Calu3 (cell line): ENCODE data around the gene IMMP2L. TPM values are rescaled to one million over a fixed set of nuclear protein-coding genes. Genes with fewer than 3 reads are reported as not detected.

ENCODE experiments used
- BruUV-seq: library from RNA; stranded (reverse); fragments of 400-500 nt; replicated peaks from 2 replicates; lab custom pipeline; 2021; lab: Mats Ljungman, UMichigan
- CTCF ChIA-PET: fragments of 300-600 bp; sonication (Branson Sonifier 250); formaldehyde crosslinking; loops from one replicate; lab custom pipeline; 2022; ENCODE audit warnings: antibody characterized with exemption; lab: Charles Lee
- DNase-seq: peaks from one replicate; pipeline ENCODE4 v3.0.0; 2022
- H3K27ac Mint-ChIP-seq: one replicate; pipeline ENCODE4 v1.8.0; 2022; ENCODE audit warnings: mixed read lengths; ENCODE audit not compliant: unreplicated experiment
- H3K27me3 Mint-ChIP-seq: one replicate; pipeline ENCODE4 v1.8.0; 2022; ENCODE audit warnings: mixed read lengths; ENCODE audit not compliant: unreplicated experiment
- H3K36me3 Mint-ChIP-seq: one replicate; pipeline ENCODE4 v1.8.0; 2022; ENCODE audit warnings: mild to moderate bottlenecking, moderate library complexity, mixed read lengths; ENCODE audit not compliant: insufficient read depth, unreplicated experiment
- H3K4me1 Mint-ChIP-seq: one replicate; pipeline ENCODE4 v1.8.0; 2022; ENCODE audit warnings: mild to moderate bottlenecking, low read depth, mixed read lengths; ENCODE audit not compliant: unreplicated experiment
- H3K4me3 Mint-ChIP-seq: one replicate; pipeline ENCODE4 v1.8.0; 2022; ENCODE audit warnings: mild to moderate bottlenecking, low read depth, moderate library complexity, mixed read lengths; ENCODE audit not compliant: unreplicated experiment
- H3K9me3 Mint-ChIP-seq: one replicate; pipeline ENCODE4 v1.8.0; 2022; ENCODE audit warnings: low read depth, mixed read lengths; ENCODE audit not compliant: unreplicated experiment
- intact Hi-C: fragments of 100-400 bp; cut with micrococcal nuclease; formaldehyde crosslinking; loops from one replicate; pipeline ENCODE4 v1.10.0; 2022; ENCODE audit not compliant: unreplicated experiment
- total RNA-seq: library from RNA; stranded (reverse); gene quantifications from 2 replicates; pipeline ENCODE4 v1.2.3, GENCODE V29; 2022
- TF ChIP-seq, protein P1 (sequence below): fragments of 200-600 bp; IDR thresholded peaks from one replicate; pipeline ENCODE4 v1.8.0; 2022; ENCODE audit warnings: antibody characterized with exemption; ENCODE audit not compliant: unreplicated experiment

The IMMP2L gene
- total RNA-seq, 1 experiment from 2014 or later, result 28.6 TPM

DNA sequence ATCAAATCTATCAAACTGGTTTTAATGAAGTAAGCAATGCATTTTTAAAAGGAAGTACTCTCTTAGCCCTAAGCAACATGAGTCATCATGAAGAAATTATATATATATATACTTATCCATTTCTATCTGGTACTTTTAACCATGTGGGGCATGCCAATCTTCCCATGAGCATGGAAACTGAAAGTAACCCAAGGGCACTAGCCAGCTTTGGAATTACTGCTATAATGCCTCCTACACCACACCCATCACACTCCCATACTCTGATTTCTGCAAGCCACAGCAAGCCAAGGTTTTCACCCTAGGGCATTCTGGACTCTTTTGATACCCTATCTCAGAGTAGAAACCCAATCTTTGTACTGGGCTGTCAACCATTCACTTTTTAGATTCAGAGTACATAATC is 204.6 kb downstream of the IMMP2L start:
- Mint-ChIP-seq H3K4me1 (peaks cover 11% of the 10 kb centered on the region), H3K36me3 (no peaks in the 10 kb centered on the region), H3K27me3 (no peaks in the 10 kb centered on the region), H3K4me3 (no peak overlapping the region), H3K9me3 (no peaks in the 10 kb centered on the region), H3K27ac (no peak overlapping the region)
- BruUV-seq, result no TSS peak
- CTCF ChIA-PET, result no interaction called here
- TF ChIP-seq, protein P1, sequence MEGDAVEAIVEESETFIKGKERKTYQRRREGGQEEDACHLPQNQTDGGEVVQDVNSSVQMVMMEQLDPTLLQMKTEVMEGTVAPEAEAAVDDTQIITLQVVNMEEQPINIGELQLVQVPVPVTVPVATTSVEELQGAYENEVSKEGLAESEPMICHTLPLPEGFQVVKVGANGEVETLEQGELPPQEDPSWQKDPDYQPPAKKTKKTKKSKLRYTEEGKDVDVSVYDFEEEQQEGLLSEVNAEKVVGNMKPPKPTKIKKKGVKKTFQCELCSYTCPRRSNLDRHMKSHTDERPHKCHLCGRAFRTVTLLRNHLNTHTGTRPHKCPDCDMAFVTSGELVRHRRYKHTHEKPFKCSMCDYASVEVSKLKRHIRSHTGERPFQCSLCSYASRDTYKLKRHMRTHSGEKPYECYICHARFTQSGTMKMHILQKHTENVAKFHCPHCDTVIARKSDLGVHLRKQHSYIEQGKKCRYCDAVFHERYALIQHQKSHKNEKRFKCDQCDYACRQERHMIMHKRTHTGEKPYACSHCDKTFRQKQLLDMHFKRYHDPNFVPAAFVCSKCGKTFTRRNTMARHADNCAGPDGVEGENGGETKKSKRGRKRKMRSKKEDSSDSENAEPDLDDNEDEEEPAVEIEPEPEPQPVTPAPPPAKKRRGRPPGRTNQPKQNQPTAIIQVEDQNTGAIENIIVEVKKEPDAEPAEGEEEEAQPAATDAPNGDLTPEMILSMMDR, result no peak
- peak; percentile 25 for DNase-seq
- intact Hi-C loops, result no loop called here

- intact Hi-C loops, result no loop called here
- H3K9me3 Mint-ChIP-seq, result no peaks in the 10 kb centered on the region
- H3K4me1 Mint-ChIP-seq, result peaks cover 11% of the 10 kb centered on the region
- CTCF ChIA-PET, result no interaction called here
- no TSS peak for BruUV-seq
- no peaks in the 10 kb centered on the region for H3K36me3 Mint-ChIP-seq
- no peak for DNase-seq
- H3K27me3 Mint-ChIP-seq, result no peaks in the 10 kb centered on the region
- H3K4me3 Mint-ChIP-seq, result no peak overlapping the region
- no peak overlapping the region for H3K27ac Mint-ChIP-seq
- TF ChIP-seq, protein P1, result no peak
Measured at GRCh38 chr7:111356941-111357340, 205.4 kb downstream of the IMMP2L start.

GRCh38 chr7:111352319-111352718 is 210.0 kb downstream of the IMMP2L start:
- Mint-ChIP-seq H3K27ac (no peak overlapping the region), H3K36me3 (no peaks in the 10 kb centered on the region), H3K4me1 (no peaks in the 10 kb centered on the region), H3K27me3 (no peaks in the 10 kb centered on the region), H3K9me3 (no peaks in the 10 kb centered on the region), H3K4me3 (no peak overlapping the region)
- CTCF ChIA-PET, result no interaction called here
- TF ChIP-seq, protein P1, result no peak
- intact Hi-C loops, result no loop called here
- no peak for DNase-seq
- BruUV-seq, result no TSS peak

- H3K36me3 Mint-ChIP-seq, result peaks cover 5% of the 10 kb centered on the region
- peaks cover 12% of the 10 kb centered on the region for H3K9me3 Mint-ChIP-seq
- H3K27me3 Mint-ChIP-seq, result no peaks in the 10 kb centered on the region
- intact Hi-C loops, result no loop called here
- CTCF ChIA-PET, result no interaction called here
- no TSS peak for BruUV-seq
- no peaks in the 10 kb centered on the region for H3K4me1 Mint-ChIP-seq
- TF ChIP-seq, protein P1, result no peak
- H3K27ac Mint-ChIP-seq, result no peak overlapping the region
- no peak overlapping the region for H3K4me3 Mint-ChIP-seq
- no peak for DNase-seq
Measured at GRCh38 chr7:111346219-111346618, 216.1 kb downstream of the IMMP2L start.
